PC-3 (cell line): Measurements from ENCODE around the gene ENPP3. TPM values are rescaled to one million over a fixed set of nuclear protein-coding genes. Genes with fewer than 3 reads are reported as not detected.

Experiments used
- ATAC-seq: fragments of 200-7000 bp; cut with Tn5 transposase; 2 replicates; pipeline ENCODE4 v1.9.1; 2020; ENCODE audit warnings: mild to moderate bottlenecking, moderate library complexity
- BruUV-seq: library from RNA; stranded (reverse); fragments of 400-500 nt; replicated peaks from 2 replicates; lab custom pipeline; 2021; lab: Mats Ljungman, UMichigan
- CTCF ChIA-PET: fragments of 300-600 bp; sonication (Branson Sonifier 250); formaldehyde crosslinking; loops from one replicate; lab custom pipeline; 2022; ENCODE audit warnings: antibody characterized with exemption; lab: Charles Lee
- POLR2A ChIA-PET: fragments of 300-600 bp; sonication (Branson Sonifier 250); formaldehyde crosslinking; loops from one replicate; lab custom pipeline; 2022; ENCODE audit warnings: antibody characterized with exemption; ENCODE audit not compliant: unreplicated experiment; lab: Charles Lee
- DNase-seq: peaks from one replicate; pipeline ENCODE4 v3.0.0-alpha.2; 2015
- H2AFZ ChIP-seq: fragments of 300-600 bp; sonication (generic); 2 replicates; pipeline ENCODE4 v1.6.0; 2016; ENCODE audit warnings: antibody characterized with exemption, low read length
- H3F3A ChIP-seq: fragments of 300-600 bp; sonication (generic); one replicate; pipeline ENCODE4 v1.6.0; 2017; ENCODE audit warnings: antibody characterized with exemption, low read length, control low read depth, mild to moderate bottlenecking; ENCODE audit not compliant: unreplicated experiment
- H3K27ac ChIP-seq: fragments of 300-600 bp; sonication (generic); 2 replicates; pipeline ENCODE4 v1.5.1; 2016; ENCODE audit warnings: mild to moderate bottlenecking, low read length
- H3K27me3 ChIP-seq: fragments of 300-600 bp; sonication (generic); 2 replicates; pipeline ENCODE4 v1.6.1; 2016; ENCODE audit warnings: low read length, mixed read lengths
- H3K36me3 ChIP-seq: fragments of 300-600 bp; sonication (generic); 2 replicates; pipeline ENCODE4 v1.6.1; 2016; ENCODE audit warnings: low read depth, mixed run types, low read length, mixed read lengths
- H3K4me1 ChIP-seq: fragments of 300-600 bp; sonication (generic); 2 replicates; pipeline ENCODE4 v1.5.1; 2016; ENCODE audit warnings: low read length; ENCODE audit not compliant: insufficient read depth
- H3K4me2 ChIP-seq: fragments of 300-600 bp; sonication (generic); 2 replicates; pipeline ENCODE4 v1.6.0; 2016; ENCODE audit warnings: low read length
- H3K4me3 ChIP-seq: fragments of 300-600 bp; sonication (generic); 2 replicates; pipeline ENCODE4 v1.5.1; 2016; ENCODE audit warnings: mild to moderate bottlenecking, low read length, mixed read lengths
- H3K79me2 ChIP-seq: fragments of 300-600 bp; sonication (generic); 2 replicates; pipeline ENCODE4 v1.6.1; 2017; ENCODE audit warnings: low read length, mixed read lengths
- H3K9ac ChIP-seq: fragments of 300-600 bp; sonication (generic); 2 replicates; pipeline ENCODE4 v1.6.0; 2016; ENCODE audit warnings: mild to moderate bottlenecking, low read length
- H3K9me2 ChIP-seq: fragments of 300-600 bp; sonication (generic); replicated peaks from 2 replicates; pipeline ENCODE4 v1.6.1; 2016; ENCODE audit warnings: mixed run types, low read length, mixed read lengths
- H3K9me3 ChIP-seq: fragments of 300-600 bp; sonication (generic); 2 replicates; pipeline ENCODE4 v1.6.1; 2016; ENCODE audit warnings: low read length, mixed read lengths
- H4K20me1 ChIP-seq: fragments of 300-600 bp; sonication (generic); 2 replicates; pipeline ENCODE4 v1.6.1; 2016; ENCODE audit warnings: low read length, mixed read lengths
- EZH2 ChIP-seq: fragments of 300-600 bp; sonication (generic); IDR thresholded peaks from one replicate; pipeline ENCODE4 v1.6.1; 2017; ENCODE audit warnings: antibody characterized with exemption, mild to moderate bottlenecking, low read length; ENCODE audit not compliant: unreplicated experiment
- EZH2phosphoT487 ChIP-seq: fragments of 300-600 bp; sonication (generic); IDR thresholded peaks from 2 replicates; pipeline ENCODE4 v1.6.1; 2018; ENCODE audit warnings: mild to moderate bottlenecking, antibody characterized with exemption, low read length, borderline replicate concordance
- intact Hi-C: fragments of 100-400 bp; cut with micrococcal nuclease; formaldehyde crosslinking; loops from 2 replicates; pipeline ENCODE4 v1.9.0; 2023
- total RNA-seq: library from RNA; depleted of rRNA; stranded (reverse); fragments of >200 nt; gene quantifications from 2 replicates; pipeline ENCODE4 v1.2.3, GENCODE V29; 2014
- TF ChIP-seq, protein P1 (sequence below): fragments of 300-600 bp; sonication (generic); conservative IDR thresholded peaks from 2 replicates; pipeline ENCODE4 v1.5.1; 2017; ENCODE audit warnings: antibody characterized with exemption, low read depth, mild to moderate bottlenecking, low read length

ENPP3 gene
- total RNA-seq, 1 experiment from 2014 or later, result 0.18 TPM

DNA sequence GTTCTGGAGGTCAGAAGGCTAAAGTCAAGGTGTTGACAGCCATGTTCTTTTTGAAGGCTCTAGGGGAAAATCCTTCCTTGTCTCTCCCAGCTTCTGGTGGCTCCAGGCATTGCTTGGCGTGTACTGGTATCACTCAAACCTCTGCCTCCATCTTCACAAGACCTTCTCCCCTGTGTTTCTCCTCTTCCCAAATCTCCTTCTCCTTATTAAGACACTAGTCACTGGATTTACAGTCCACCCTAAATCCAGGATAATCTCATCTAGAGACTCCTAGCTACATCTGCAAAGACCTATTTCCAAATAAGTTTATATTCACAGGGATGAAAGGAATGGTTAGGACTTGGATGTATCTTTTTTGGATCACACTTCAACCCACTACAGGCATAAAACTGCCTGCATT lies 99.7 kb downstream of the ENPP3 start:
- H3K4me3 ChIP-seq, result no peak overlapping the region
- TF ChIP-seq, protein P1, sequence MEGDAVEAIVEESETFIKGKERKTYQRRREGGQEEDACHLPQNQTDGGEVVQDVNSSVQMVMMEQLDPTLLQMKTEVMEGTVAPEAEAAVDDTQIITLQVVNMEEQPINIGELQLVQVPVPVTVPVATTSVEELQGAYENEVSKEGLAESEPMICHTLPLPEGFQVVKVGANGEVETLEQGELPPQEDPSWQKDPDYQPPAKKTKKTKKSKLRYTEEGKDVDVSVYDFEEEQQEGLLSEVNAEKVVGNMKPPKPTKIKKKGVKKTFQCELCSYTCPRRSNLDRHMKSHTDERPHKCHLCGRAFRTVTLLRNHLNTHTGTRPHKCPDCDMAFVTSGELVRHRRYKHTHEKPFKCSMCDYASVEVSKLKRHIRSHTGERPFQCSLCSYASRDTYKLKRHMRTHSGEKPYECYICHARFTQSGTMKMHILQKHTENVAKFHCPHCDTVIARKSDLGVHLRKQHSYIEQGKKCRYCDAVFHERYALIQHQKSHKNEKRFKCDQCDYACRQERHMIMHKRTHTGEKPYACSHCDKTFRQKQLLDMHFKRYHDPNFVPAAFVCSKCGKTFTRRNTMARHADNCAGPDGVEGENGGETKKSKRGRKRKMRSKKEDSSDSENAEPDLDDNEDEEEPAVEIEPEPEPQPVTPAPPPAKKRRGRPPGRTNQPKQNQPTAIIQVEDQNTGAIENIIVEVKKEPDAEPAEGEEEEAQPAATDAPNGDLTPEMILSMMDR, result no peak
- TF ChIP-seq EZH2phosphoT487, result no peak
- DNase-seq, result no peak
- peaks cover 4% of the 10 kb centered on the region; the same call in 1 of the 2 replicates for H3K4me1 ChIP-seq
- intact Hi-C loops, result no loop called here
- H3K4me2 ChIP-seq, result no peak overlapping the region
- CTCF ChIA-PET, result no interaction called here
- no peaks in the 10 kb centered on the region for H4K20me1 ChIP-seq
- H3K9ac ChIP-seq, result no peak overlapping the region
- H3F3A ChIP-seq, result no peaks in the 10 kb centered on the region
- H3K27me3 ChIP-seq, result no peaks in the 10 kb centered on the region
- no peaks in the 10 kb centered on the region for H3K79me2 ChIP-seq
- H3K9me2 ChIP-seq, result no peaks in the 10 kb centered on the region
- H2AFZ ChIP-seq, result no peak overlapping the region
- no peaks in the 10 kb centered on the region for H3K36me3 ChIP-seq
- ATAC-seq, result no peak
- POLR2A ChIA-PET, result no interaction called here
- no peaks in the 10 kb centered on the region for H3K9me3 ChIP-seq
- BruUV-seq, result no TSS peak
- no peak overlapping the region for H3K27ac ChIP-seq

DNA sequence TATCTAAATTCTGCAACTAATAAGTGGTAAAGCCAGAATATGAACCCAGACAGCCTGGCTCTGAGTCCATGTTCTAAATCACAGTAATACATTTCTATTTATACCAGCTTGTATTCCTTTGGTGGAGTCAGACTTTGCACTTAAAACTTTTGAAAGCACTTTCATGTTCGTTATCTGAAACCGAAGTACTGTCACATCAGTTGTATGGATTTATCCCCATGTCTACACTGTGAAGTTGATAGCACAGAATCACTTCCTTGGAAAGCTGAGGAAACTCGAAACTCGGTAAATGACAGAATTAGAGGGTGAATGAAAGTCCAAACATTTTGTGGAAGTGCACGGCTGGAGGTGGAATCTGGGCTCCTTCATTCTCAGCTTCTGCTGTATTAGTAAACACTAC lies 102.0 kb downstream of the ENPP3 start:
- intact Hi-C loops, result no loop called here
- Histone ChIP-seq H4K20me1 (no peaks in the 10 kb centered on the region), H3K27ac (no peak overlapping the region), H3K4me1 (peaks cover 4% of the 10 kb centered on the region; the same call in 1 of the 2 replicates), H3K9me2 (no peaks in the 10 kb centered on the region), H3K9me3 (no peaks in the 10 kb centered on the region), H3K4me3 (no peak overlapping the region), H3F3A (no peaks in the 10 kb centered on the region), H3K79me2 (no peaks in the 10 kb centered on the region), H3K27me3 (no peaks in the 10 kb centered on the region), H3K9ac (no peak overlapping the region), H3K36me3 (no peaks in the 10 kb centered on the region), H2AFZ (no peak overlapping the region), H3K4me2 (no peak overlapping the region)
- no peak for ATAC-seq
- CTCF ChIA-PET, result no interaction called here
- BruUV-seq, result no TSS peak
- POLR2A ChIA-PET, result no interaction called here
- TF ChIP-seq EZH2phosphoT487 (no peak), EZH2 (no peak)
- TF ChIP-seq, protein P1, result no peak
- DNase-seq, result no peak

DNA sequence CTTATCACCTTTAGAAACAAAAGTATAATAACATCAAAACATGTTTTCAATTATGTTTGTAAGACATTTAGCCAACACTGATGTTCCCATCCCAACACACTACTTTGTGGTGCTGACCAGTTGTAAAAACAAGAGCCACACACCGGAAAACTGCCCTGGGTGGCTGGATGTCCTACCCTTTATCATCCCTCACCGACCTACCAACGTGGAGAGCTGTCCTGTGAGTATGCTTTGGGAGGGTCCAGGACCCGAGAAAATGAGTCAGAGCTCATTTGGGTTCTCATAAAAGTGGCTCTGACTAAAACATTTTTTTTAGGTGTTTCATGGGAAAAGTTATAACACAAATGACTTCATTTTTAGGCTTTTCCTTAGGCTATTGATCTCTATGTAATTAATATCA lies 103.1 kb downstream of the ENPP3 start:
- H3K9me2 ChIP-seq, result no peaks in the 10 kb centered on the region
- no peaks in the 10 kb centered on the region for H4K20me1 ChIP-seq
- H2AFZ ChIP-seq, result 0 out of 2 replicates have a peak overlapping the region, but pooled peaks have one; percentile 36
- peak; percentile 51; the same call in 1 of the 2 replicates for ATAC-seq
- no peaks in the 10 kb centered on the region for H3F3A ChIP-seq
- intact Hi-C loops, result no loop called here
- no peak for TF ChIP-seq EZH2
- TF ChIP-seq EZH2phosphoT487, result no peak
- TF ChIP-seq, protein P1, result no peak
- BruUV-seq, result no TSS peak
- H3K4me2 ChIP-seq, result no peak overlapping the region
- ChIA-PET CTCF (no interaction called here), POLR2A (no interaction called here)
- no peaks in the 10 kb centered on the region for H3K79me2 ChIP-seq
- DNase-seq, result peak; percentile 44
- H3K27me3 ChIP-seq, result no peaks in the 10 kb centered on the region
- H3K9me3 ChIP-seq, result no peaks in the 10 kb centered on the region
- H3K4me1 ChIP-seq, result peaks cover 4% of the 10 kb centered on the region; the same call in 1 of the 2 replicates
- no peak overlapping the region for H3K9ac ChIP-seq
- no peaks in the 10 kb centered on the region for H3K36me3 ChIP-seq
- no peak overlapping the region for H3K27ac ChIP-seq
- H3K4me3 ChIP-seq, result no peak overlapping the region
